Upper lobe of left lung (tissue), 4 donors: ENCODE data around the gene FBXL13.

ENCODE experiments used
- CTCF ChIP-seq, 6 experiments: fragments of 450-650 bp in 4 of 6; fragments of 200-600 bp in 2 of 6; sonication (generic) in 2 of 6; IDR thresholded peaks; one replicate each; pipeline ENCODE4 v1.5.1; 2016 to 2019; ENCODE audit warnings: antibody characterized with exemption in 6 of 6
- EP300 ChIP-seq, 4 donors: sonication (generic); formaldehyde crosslinking; IDR thresholded peaks; one replicate each; pipeline ENCODE4 v1.5.1; 2017; ENCODE audit warnings: antibody characterized with exemption in 4 of 4, control low read depth in 2 of 4

- TF ChIP-seq CTCF (IDR thresholded peaks at IDR 0.05) (no peak), EP300 (IDR thresholded peaks at IDR 0.05) (no peak)
These were observed 85.7 kb downstream of the FBXL13 start for GRCh38 chr7:102988631-102989560.
